T-helper 22 cell (primary cell): ENCODE measurements around the gene SLMAP.

Experiments used
- DNase-seq: peaks from one replicate; pipeline ENCODE4 v3.0.0-alpha.2; 2020; ENCODE audit warnings: low read depth

SLMAP gene

GRCh38 chr3:57890874-57891273 lies 134.8 kb downstream of the SLMAP start:
- no peak for DNase-seq

DNA sequence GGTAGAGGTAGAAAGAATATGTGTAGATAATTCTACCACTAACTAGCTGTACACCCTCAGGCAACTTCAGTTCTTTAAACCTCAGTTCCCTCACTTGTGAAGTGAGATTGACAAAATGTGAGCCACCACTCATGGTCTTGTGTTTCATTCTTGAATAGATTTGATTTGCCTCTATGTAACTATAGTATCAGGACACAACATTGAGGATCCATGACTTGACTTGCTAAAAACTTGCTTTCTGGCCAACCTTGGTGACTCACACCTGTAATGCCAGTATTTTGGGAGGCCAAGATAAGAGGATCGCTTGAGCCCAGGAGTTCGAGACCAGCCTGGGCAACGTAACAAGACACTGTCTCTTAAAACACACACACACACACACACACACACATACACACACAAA lies 136.3 kb downstream of the SLMAP start:
- no peak for DNase-seq

GRCh38 chr3:57893156-57893555 lies 137.0 kb downstream of the SLMAP start:
- no peak for DNase-seq

GRCh38 chr3:57893668-57894067 lies 137.6 kb downstream of the SLMAP start:
- no peak for DNase-seq

- DNase-seq, result no peak
These were observed 139.9 kb downstream of the SLMAP start for GRCh38 chr3:57896031-57896430.

- no peak for DNase-seq
These were observed 140.6 kb downstream of the SLMAP start for GRCh38 chr3:57896691-57897090.

DNA sequence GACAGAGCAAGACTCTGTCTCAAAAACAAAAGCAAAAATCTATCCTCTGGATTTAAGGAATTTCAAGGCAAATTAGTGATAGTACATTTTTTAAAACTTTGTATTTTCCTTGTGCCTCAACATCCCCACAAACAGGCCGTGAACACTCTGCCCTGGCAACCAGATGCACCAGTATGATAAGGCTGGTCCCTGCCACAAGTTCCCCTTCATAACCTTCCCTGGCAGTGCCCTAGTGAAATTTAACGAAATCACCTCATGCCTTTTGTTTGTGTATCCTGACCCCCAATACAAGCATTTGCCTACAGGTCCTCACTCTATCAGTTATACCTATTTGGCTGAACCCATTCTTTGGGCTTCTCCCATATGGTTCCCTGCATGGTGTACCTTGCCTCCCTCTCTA lies 144.7 kb downstream of the SLMAP start:
- no peak for DNase-seq

- no peak for DNase-seq
These were observed 147.2 kb downstream of the SLMAP start for GRCh38 chr3:57903124-57903890.

GRCh38 chr3:57910990-57911389 lies 154.9 kb downstream of the SLMAP start:
- DNase-seq, result no peak

DNA sequence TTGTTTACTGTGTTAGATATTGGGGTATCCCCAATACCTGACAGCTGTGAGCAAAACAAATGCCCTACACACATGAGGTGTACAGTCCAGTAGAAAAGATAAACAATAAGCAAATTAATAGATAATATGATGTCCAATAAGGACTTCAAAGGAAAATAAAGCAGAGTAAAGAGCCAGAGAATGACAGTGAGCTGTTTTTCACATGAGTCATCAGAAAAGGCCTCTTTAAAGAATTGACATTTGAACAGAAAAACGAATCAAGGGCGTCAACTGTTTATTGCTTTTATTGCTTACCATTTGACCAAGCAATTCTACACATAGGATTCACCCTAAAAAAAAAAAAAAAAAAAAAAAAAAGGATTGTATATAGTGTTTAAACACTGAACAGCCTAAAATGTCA lies 155.5 kb downstream of the SLMAP start:
- DNase-seq, result no peak

GRCh38 chr3:57917601-57918000 lies 161.5 kb downstream of the SLMAP start:
- DNase-seq, result no peak

DNA sequence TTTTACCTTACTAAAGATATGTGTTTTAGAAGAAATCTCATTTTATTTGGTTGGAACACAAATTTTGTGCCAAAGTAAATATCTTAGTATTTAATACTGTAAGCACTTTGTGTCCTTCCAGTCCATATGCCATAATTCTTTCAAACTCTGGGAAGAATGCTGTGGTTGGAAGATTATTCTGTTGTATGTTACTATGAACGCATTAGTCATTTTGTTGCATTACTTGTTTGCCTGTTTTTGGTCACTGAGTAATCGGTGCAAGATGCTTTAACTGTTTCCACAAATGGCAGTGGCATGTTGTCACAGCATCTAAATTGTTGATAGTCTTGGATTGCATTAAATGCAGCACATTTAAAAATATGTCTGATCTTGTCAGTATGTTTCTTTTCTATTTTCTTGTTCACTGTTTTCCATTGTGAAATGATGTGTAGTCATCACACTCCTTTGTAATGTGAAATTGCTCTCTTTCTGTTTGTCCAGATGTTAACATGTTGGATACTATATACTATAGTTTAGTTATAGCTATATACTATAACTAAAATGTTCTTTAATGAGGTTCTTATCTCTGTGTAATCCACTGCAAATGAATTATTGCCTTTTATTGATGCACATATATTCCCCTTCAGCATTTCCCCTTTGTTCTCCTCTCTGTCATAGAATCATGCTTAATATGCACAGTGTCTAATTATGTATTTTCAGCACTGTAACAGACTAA lies 162.2 kb downstream of the SLMAP start:
- no peak for DNase-seq

DNA sequence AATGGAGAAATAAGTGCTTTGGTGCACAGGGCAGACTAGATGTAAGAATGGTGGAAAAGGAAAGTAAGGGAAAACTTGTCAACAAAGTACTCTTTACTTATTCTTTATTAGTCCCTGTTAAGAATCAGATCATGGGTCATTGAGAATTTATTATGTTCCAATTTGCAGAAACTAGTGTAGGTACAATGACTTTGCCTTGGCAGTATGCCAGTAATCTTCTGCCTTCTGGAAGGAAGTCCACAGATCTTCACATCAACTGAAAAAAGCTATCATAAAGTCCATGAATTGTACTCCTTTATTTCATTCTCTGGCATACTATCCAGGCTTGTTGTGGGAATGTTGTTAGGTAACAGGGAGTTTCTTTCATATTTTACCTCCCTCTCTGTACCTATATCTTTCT lies 163.9 kb downstream of the SLMAP start:
- DNase-seq, result no peak

DNA sequence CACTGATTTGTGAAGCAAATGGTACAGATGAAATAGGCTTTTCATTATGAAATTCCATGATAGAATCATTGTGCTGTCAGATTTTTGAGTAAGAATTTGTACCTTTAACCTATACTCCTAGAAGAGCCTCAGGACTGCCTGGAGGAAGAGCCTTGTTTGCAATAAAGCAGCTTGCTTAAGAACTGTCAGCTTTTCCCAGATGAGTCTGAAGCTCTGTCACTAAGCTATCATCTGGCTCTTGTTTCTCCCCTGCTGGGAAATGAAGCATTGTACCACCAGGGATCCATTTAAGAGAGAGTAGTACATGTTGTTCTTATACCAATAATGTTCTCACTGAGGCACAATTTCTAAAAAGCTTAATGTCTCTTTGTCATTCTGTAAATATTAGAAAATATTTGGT lies 167.0 kb downstream of the SLMAP start:
- no peak for DNase-seq

- DNase-seq, result no peak
These were observed 167.6 kb downstream of the SLMAP start for GRCh38 chr3:57923752-57924151.

GRCh38 chr3:57927166-57927565 lies 171.1 kb downstream of the SLMAP start:
- DNase-seq, result no peak

DNA sequence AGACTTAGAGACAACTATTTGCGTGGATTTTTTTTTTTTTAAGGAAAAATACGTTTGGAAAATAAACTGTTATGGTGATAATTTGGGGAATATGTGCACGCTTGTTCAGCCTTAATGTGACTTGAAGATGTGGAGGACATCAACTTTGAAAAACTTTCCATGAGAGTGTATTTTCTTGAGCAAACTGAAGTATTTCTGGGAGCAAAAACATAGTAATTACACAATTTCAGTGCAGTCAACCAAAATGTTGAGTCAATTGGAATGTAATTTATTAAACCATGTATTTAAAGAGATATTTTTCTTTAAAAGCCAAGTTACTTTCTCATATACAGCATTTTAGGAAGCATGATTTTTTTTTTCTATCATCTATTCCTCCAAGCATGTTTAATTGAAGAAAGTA lies 171.8 kb downstream of the SLMAP start:
- DNase-seq, result no peak

DNA sequence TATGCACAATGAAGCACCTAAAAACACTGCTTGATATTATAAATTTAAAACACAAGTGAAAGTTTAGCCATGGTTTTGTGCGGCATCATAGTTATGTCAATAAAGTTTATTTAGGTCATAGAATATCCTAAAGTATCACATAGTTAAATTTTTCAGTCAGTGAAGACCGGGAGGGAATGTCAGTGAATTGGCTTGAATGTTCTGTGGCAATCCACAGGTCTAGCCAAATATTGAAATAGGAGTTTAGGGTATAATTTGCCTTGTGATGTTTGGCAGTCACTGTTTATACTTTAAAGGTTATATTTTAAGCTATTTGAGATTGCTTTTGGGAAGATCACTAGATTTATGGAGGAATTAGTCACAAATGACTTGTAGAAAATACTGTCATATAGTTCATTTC lies 172.4 kb downstream of the SLMAP start:
- no peak for DNase-seq

- DNase-seq, result no peak
These were observed 173.9 kb downstream of the SLMAP start for GRCh38 chr3:57929988-57930387.

- DNase-seq, result no peak
These were observed 177.5 kb downstream of the SLMAP start for GRCh38 chr3:57933602-57934001.

GRCh38 chr3:57934373-57934772 lies 178.3 kb downstream of the SLMAP start:
- no peak for DNase-seq

DNA sequence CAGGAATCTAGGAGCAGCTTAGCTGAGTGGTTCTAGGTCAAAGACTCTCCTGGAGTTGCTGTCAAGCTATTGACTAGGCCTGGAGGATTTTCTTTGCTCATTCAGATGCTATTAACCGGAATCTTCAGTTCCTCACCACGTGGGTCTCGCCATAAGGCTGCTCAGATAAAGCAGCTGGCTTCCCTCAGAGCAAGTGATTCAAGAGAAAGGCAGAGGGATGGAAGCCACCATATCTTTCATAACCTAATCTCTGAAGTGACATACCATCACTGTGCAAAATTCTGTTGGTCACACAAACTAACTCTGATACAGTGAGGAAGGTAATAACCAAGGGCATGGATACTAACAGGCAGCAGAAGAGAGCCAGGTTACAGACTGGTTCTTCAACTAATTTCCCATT lies 179.4 kb downstream of the SLMAP start:
- DNase-seq, result no peak

- no peak for DNase-seq
These were observed 181.0 kb downstream of the SLMAP start for GRCh38 chr3:57937092-57937491.

DNA sequence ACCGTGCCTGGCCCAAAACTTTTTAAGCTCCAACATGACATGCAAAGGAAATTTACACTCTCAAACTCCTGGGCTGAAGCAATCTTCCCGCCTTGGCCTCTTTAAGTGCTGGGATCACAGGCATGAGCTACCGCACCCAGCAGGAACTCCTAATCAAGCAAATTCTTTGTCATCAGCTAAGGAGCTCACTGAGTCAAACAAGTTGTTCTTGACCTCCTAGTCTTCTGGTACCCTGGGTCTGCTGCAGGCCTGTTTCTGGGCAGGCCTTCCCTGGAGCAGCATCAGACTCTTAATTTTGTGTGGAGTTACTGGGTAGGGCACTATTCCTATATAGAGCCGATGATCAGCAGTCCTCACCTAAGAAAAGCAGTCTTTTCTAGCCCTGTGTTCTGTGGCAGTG lies 183.7 kb downstream of the SLMAP start:
- no peak for DNase-seq
